ENCODE measurements around the gene PRMT1.

- TF ChIP-seq POLR2A (IDR thresholded peaks at IDR 0.05; ENCODE audit: low read depth) (no peak), CTCF (IDR thresholded peaks at IDR 0.05) (no peak)
Measured at GRCh38 chr19:49643466-49643865, 33.6 kb upstream of the PRMT1 start.

Measured in esophagus muscularis mucosa (tissue), 3 donors.